ENCODE results near the gene SLC39A8.

The SLC39A8 gene

DNA sequence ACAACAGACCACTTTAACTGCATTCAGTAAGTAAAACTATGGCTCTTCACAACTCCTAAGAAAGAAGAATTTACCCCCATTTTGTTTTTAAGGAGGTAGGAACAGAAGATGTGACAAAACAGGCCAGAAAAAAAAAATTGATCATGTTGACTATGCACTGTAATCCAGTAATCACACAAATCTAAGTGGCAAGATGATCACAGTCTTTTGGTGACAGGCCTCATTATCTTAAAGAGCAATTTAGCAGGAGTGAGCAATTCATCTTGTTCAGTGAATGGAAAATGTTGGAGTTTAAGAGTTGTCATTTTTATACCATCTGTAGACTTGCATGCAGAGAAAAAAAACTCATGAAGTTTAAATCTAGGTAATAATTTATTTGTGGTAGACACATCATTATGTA lies 115.1 kb downstream of the SLC39A8 start:
- no peak for DNase-seq (ENCODE audit: low read depth)

DNA sequence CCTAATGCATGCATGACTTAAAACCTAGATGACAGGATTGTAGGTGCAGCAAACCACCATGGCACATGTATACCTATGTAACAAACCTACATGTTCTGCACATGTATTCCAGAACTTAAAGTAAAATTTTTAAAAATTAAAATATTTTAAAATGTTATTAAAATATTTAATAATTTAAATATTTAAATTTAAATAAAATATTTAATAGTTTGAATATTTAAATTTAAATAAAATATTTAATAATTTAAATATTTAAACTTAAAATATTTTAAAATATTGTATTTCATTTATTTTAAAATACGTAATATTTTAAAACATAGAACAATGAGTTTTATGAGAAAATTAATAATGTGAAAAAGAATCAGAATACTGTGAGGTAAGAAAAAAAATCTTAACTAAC lies 117.9 kb downstream of the SLC39A8 start:
- no peak for DNase-seq (ENCODE audit: low read depth)

DNA sequence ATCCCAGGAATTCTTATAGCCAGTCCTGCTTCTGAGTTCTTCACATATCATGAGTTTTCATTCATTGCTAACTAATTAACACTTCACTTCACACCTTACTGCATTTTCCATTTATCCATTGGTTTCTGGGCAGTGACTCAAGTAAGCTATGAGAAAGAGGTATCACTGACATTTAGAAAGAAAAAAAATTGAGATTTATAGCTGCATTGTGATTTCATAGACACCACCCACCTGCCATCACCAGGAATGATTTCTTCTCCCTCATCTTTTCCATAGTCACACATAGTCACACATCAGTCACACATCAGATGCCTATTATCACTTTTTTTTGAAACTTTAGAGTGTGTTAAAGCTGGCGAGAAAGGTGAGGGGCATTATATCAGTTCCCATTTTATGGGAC lies 121.8 kb downstream of the SLC39A8 start:
- DNase-seq (ENCODE audit: low read depth) = no peak

DNA sequence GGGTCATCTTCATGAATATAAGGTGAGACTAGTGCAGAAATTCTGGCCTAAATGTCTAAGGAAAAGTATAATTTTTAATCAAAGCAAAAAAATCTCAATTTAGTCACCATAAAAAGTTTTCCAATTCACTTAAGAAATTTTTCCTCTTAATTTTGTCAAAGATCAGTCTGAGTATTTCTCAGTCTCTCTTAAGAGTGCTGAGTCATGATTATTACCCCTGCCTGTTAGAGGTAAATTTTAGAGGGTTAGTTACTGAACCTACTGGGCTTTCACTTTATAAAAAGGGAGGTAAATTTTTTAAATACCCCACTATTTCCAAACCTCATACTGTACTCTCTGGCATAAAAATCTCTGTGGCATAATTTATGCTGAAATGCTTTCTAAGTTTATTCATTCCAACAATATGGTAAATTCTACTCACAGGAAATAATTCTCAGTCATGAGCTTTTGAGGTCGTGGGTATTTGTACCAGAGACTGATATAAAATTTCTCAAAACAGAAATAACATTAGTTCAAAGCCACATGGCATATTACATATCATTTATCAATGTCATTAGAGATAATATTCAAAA lies 122.4 kb downstream of the SLC39A8 start:
- no peak for DNase-seq (ENCODE audit: low read depth)

DNA sequence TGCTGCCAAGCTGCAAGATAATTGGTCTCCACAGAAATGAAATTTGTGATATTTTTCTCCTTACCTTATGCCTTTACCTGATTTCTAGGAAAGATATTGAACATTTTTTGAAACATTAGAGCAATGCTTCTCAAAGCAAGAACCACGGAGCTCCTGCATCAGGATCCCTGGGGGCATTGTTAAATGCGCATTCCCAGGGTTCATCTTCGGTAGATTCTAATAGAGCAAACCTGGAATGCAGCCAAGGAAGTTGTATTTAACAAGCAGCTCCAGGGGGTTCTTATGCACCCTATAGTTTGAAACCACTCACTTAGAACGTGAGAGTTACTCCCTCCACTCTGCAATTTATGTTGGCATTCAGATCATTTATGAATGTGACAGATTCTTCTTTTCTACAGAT lies 126.2 kb downstream of the SLC39A8 start:
- DNase-seq (ENCODE audit: low read depth) = no peak

DNA sequence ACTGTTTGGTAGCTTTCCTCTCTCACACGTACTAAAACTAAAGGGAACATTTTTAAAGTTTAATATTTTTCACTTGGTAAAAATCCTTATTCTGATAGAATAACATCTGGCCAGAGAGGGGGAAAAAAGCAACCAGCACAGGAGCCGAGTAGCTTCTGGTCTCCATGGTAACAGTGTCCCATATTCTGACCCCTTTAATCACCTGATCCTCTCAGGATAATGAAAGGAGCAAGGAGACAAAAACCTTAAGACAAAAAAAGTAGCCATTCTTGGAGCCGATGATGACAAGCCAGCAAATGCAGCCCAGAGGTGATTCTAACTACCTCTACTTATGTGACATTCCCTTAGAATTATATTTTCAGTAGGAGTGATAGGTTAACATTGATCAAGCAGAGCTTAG lies 126.6 kb downstream of the SLC39A8 start:
- DNase-seq (ENCODE audit: low read depth) = no peak

DNA sequence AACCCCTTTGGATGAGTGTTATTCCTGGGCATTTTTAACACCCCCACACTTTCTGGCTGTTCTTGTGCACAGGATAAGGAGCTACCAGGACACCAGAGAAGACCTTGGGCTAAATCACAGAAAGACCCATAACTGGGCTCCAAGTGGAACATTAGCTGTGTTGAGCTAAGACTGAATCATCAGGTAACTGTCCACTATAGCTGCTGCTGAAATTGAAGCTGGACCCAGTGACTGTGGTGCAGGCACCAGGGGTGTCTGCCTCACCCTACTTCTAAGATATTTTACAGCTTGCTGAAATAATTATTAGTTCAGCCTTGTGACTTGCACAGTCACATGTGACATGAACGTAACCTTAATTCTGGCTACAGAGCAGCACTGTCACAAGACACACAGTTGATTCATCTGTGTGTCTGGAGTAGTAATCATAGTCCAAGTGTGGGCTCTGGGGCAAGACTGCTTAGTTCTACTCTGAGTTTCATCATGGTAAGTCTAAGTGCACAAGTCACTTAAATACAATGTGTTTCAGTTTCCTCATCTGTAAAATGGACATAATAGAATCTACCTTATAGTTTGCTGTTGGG lies 127.4 kb downstream of the SLC39A8 start:
- no peak for DNase-seq (ENCODE audit: low read depth)

DNA sequence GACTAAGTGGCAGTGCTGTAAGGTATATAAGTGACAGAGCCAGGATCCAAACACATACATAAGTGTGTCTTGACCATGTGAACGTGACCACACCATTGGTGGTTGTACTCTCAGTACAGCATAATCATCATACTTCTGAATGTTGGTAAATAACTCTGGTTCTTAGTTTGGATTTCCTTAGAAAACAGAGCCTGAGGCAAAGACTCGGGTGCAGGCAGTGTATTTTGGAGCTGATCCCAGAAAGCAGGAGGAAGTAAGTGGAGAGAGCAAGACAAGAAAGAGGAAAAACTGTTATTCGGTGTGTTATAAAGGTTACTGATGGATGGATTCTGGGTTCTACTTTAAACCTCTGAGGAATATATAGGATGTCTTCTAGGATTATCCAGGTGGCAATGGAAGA lies 127.9 kb downstream of the SLC39A8 start:
- no peak for DNase-seq (ENCODE audit: low read depth)

DNA sequence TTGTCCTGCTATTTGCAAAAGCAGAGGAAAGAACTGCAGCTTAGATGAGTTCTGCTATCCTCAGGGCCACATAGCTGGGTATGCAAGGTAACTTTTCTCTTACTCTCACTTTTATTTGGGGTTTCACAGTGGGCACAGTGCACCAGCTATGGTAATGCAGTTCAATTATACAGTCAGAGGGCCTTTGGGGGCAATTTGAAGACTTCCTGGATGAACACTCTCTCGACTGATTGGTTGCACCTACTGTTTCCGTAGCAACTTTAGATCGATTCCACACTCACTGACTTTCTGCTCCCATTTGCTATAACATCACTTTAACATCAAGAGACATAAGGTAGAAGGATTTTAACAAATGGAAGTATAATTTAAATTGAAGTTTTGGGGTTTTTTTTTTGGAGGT lies 128.6 kb downstream of the SLC39A8 start:
- no peak for DNase-seq (ENCODE audit: low read depth)

DNA sequence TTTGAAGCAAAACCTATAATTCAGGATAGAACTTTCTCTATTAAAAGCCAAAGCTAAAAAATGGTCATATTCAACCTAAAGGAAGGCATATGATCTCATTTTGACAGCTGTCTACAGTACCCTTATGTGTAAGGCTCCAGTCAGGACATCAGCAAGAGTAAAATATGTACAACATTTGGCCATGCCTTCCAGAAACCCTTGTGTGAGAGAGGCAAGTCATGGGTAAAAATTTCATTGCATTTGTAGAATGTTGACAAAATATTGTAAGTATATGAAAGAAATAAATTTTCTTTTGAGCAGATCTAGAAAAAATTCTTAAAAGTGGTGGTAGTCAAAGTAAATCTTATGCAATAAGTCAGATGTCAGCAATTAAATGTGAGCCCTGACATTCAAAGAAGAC lies 132.3 kb downstream of the SLC39A8 start:
- no peak for DNase-seq (ENCODE audit: low read depth)

Measured in activated T-cell treated with anti-CD3 and anti-CD28 coated beads for 1 hour (primary cell).